Neutrophil (primary cell): ENCODE data around the gene SURF2.
"Not testable (repeated sequence)": the region's sequence is repeated elsewhere in the genome, so short reads cannot be mapped to it uniquely, and the experiment has no call there.

ENCODE experiments used
- H3K27ac ChIP-seq: fragments of 200-600 bp; sonication (generic); 2 replicates; pipeline ENCODE4 v1.5.1; 2016; ENCODE audit warnings: mild to moderate bottlenecking, moderate library complexity
- H3K27me3 ChIP-seq: fragments of 200-600 bp; sonication (generic); 2 replicates; pipeline ENCODE4 v1.6.0; 2016; ENCODE audit warnings: mild to moderate bottlenecking
- H3K36me3 ChIP-seq: fragments of 200-600 bp; sonication (generic); 2 replicates; pipeline ENCODE4 v1.5.1; 2017
- H3K4me1 ChIP-seq, 2 experiments: fragments of 200-600 bp in 1 of 2; sonication (generic) in 1 of 2; 1 replicate in 1 of 2; 2 replicates in 1 of 2; pipeline versions ENCODE4 v1.5.1 to v1.6.1; 2013 to 2016; ENCODE audit warnings: low read depth in 1 of 2, low read length in 1 of 2, mild to moderate bottlenecking in 1 of 2, moderate library complexity in 1 of 2; ENCODE audit not compliant: control insufficient read depth in 1 of 2, insufficient read depth in 1 of 2
- H3K4me3 ChIP-seq, 2 experiments: fragments of 200-600 bp in 1 of 2; sonication (generic) in 1 of 2; 1 replicate in 1 of 2; 2 replicates in 1 of 2; pipeline ENCODE4 v1.5.1; 2013 to 2016; ENCODE audit warnings: low read depth in 1 of 2, low read length in 1 of 2, mild to moderate bottlenecking in 1 of 2, moderate library complexity in 1 of 2
- H3K9me3 ChIP-seq: fragments of 200-600 bp; sonication (generic); 2 replicates; pipeline ENCODE4 v1.5.1; 2016
- CTCF ChIP-seq: fragments of 200-600 bp; sonication (generic); IDR thresholded peaks from 2 replicates; pipeline ENCODE4 v1.5.1; 2016; ENCODE audit warnings: antibody characterized with exemption

The SURF2 gene

GRCh38 chr9:133334161-133334560 lies 22.2 kb upstream of the SURF2 start:
- peaks cover 49% of the 10 kb centered on the region for H3K36me3 ChIP-seq
- H3K27me3 ChIP-seq: no peaks in the 10 kb centered on the region
- H3K9me3 ChIP-seq: no peaks in the 10 kb centered on the region
- H3K4me1 ChIP-seq: peaks cover 40 to 48% of the 10 kb centered on the region in 2 experiments
- no peak for TF ChIP-seq CTCF
- no peak overlapping the region for H3K4me3 ChIP-seq
- H3K27ac ChIP-seq: no peak overlapping the region

- H3K4me3 ChIP-seq, H3K9me3 ChIP-seq, H3K27me3 ChIP-seq, H3K27ac ChIP-seq: not testable (repeated sequence)
- H3K36me3 ChIP-seq: peaks cover 49% of the 10 kb centered on the region
- peaks cover 47 to 53% of the 10 kb centered on the region in 2 experiments for H3K4me1 ChIP-seq
Measured at GRCh38 chr9:133334888-133335287, 21.5 kb upstream of the SURF2 start.

GRCh38 chr9:133335924-133336811 lies 20.2 kb upstream of the SURF2 start, which contains the start of gene SURF6:
Gene SURF6, minus strand, starts transcription at chr9:133336188. Its CDS starts 56 bp downstream, at chr9:133336132.
- Histone ChIP-seq H3K27ac (peak within 1 kb of the TSS; percentile 99), H3K27me3 (no peaks in the 10 kb centered on the region), H3K4me1 (peaks cover 60 to 65% of the 10 kb centered on the region in 2 experiments), H3K4me3 (peak within 1 kb of the TSS; percentile 72 to 79), H3K9me3 (no peaks in the 10 kb centered on the region), H3K36me3 (peaks cover 36% of the 10 kb centered on the region)
- TF ChIP-seq CTCF: no peak

GRCh38 chr9:133339641-133340040 lies 16.7 kb upstream of the SURF2 start:
- H3K27ac ChIP-seq: peak overlapping the region; percentile 99
- peak overlapping the region; percentile 53 to 68 for H3K4me3 ChIP-seq
- no peaks in the 10 kb centered on the region for H3K27me3 ChIP-seq
- H3K9me3 ChIP-seq: no peaks in the 10 kb centered on the region
- H3K4me1 ChIP-seq: peaks cover 78 to 90% of the 10 kb centered on the region in 2 experiments
- no peak for TF ChIP-seq CTCF
- peaks cover 30% of the 10 kb centered on the region for H3K36me3 ChIP-seq

- H3K4me3 ChIP-seq: peak overlapping the region; percentile 53 to 68
- peaks cover 72 to 83% of the 10 kb centered on the region in 2 experiments for H3K4me1 ChIP-seq
- no peak for TF ChIP-seq CTCF
- peaks cover 35% of the 10 kb centered on the region for H3K36me3 ChIP-seq
- peak overlapping the region; percentile 99 for H3K27ac ChIP-seq
- no peaks in the 10 kb centered on the region for H3K9me3 ChIP-seq
- no peaks in the 10 kb centered on the region for H3K27me3 ChIP-seq
Measured at GRCh38 chr9:133340256-133340655, 16.1 kb upstream of the SURF2 start.

- Histone ChIP-seq H3K4me1 (peaks cover 66 to 80% of the 10 kb centered on the region in 2 experiments), H3K27me3 (no peaks in the 10 kb centered on the region), H3K9me3 (no peaks in the 10 kb centered on the region), H3K36me3 (peaks cover 41% of the 10 kb centered on the region), H3K27ac (peak overlapping the region; percentile 99), H3K4me3 (peak overlapping the region; percentile 53 to 68)
- no peak for TF ChIP-seq CTCF
Measured at GRCh38 chr9:133340916-133341315, 15.4 kb upstream of the SURF2 start.
